ENCODE data around the gene PLAGL2. TPM values are rescaled to one million over a fixed set of nuclear protein-coding genes. Genes with fewer than 3 reads are reported as not detected.
"Not testable (repeated sequence)": the region's sequence is repeated elsewhere in the genome, so short reads cannot be mapped to it uniquely, and the experiment has no call there.

The PLAGL2 gene
- total RNA-seq, 2 experiments from 2014 or later = 89.1 to 98.2 TPM

- Mint-ChIP-seq H3K27me3 (no peaks in the 10 kb centered on the region), H3K4me1 (no peaks in the 10 kb centered on the region), H3K4me3 (no peak overlapping the region), H3K27ac (no peak overlapping the region), H3K36me3 (ENCODE audit: low read depth) (peaks cover 2% of the 10 kb centered on the region), H3K9me3 (ENCODE audit: low read depth) (no peaks in the 10 kb centered on the region)
- ChIA-PET CTCF (no interaction called here), POLR2A (no interaction called here)
- no peak for ATAC-seq
- intact Hi-C loops (cut with DNase I, micrococcal nuclease) = no loop called here
- no peak for DNase-seq
These were observed 28.0 kb downstream of the PLAGL2 start for GRCh38 chr20:32179515-32179914.

- H3K27me3 Mint-ChIP-seq; DNase-seq; POLR2A ChIA-PET; intact Hi-C loops (cut with DNase I, micrococcal nuclease); H3K4me3 Mint-ChIP-seq; ATAC-seq; H3K27ac Mint-ChIP-seq; H3K9me3 Mint-ChIP-seq (ENCODE audit: low read depth); CTCF ChIA-PET; H3K36me3 Mint-ChIP-seq (ENCODE audit: low read depth); H3K4me1 Mint-ChIP-seq: not testable (repeated sequence)
These were observed 29.8 kb downstream of the PLAGL2 start for GRCh38 chr20:32177696-32178095.

DNA sequence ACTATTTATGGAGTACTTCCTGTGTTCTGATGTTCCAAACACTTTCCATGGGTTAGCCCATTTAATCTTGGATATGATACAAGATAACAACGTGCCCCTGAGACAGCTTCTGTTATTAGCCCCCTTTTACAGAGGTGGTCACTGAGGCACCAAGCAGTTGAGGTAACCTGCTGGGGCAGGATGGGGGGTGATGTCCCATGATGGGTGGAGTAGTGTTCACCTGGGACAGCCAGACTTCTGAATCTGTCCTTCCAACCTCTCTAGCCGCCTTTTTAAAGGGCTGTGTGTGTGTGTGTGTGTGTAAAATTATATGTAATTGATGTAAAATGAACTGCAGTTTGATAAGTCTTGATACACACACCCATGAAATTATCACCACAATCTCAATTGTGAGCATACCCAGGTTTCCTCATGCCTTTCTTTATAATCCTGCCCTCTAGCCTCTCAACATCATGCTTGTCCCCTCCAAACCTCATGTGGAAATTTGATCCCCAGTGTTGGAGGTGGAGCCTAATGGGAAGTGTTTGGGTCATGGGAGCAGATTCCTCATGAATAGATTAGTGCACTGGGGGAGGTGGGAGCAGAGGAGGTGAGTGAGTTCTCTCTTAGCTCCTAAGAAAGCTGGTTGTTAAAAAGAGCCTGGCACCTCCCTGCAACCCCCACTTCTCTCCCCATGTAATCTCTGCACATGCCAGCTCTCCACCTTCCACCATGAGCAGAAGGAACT is 39.2 kb downstream of the PLAGL2 start:
- CTCF ChIA-PET = interaction anchor here (1.0 kb wide), 1 partner anchor 13 kb away, joined by 3 read pairs; no protein-coding TSS in a partner anchor
- no peak for DNase-seq
- intact Hi-C loops (cut with DNase I, micrococcal nuclease) = no loop called here
- H3K4me1 Mint-ChIP-seq = no peaks in the 10 kb centered on the region
- no peak for ATAC-seq
- H3K4me3 Mint-ChIP-seq = no peak overlapping the region
- peaks cover 28% of the 10 kb centered on the region for H3K36me3 Mint-ChIP-seq (ENCODE audit: low read depth)
- no peaks in the 10 kb centered on the region for H3K27me3 Mint-ChIP-seq
- H3K9me3 Mint-ChIP-seq (ENCODE audit: low read depth) = no peaks in the 10 kb centered on the region
- H3K27ac Mint-ChIP-seq = no peak overlapping the region
- POLR2A ChIA-PET = no interaction called here

- no peak for ATAC-seq
- H3K36me3 Mint-ChIP-seq (ENCODE audit: low read depth) = peaks cover 30% of the 10 kb centered on the region
These were observed 40.0 kb downstream of the PLAGL2 start for GRCh38 chr20:32167552-32167951.

DNA sequence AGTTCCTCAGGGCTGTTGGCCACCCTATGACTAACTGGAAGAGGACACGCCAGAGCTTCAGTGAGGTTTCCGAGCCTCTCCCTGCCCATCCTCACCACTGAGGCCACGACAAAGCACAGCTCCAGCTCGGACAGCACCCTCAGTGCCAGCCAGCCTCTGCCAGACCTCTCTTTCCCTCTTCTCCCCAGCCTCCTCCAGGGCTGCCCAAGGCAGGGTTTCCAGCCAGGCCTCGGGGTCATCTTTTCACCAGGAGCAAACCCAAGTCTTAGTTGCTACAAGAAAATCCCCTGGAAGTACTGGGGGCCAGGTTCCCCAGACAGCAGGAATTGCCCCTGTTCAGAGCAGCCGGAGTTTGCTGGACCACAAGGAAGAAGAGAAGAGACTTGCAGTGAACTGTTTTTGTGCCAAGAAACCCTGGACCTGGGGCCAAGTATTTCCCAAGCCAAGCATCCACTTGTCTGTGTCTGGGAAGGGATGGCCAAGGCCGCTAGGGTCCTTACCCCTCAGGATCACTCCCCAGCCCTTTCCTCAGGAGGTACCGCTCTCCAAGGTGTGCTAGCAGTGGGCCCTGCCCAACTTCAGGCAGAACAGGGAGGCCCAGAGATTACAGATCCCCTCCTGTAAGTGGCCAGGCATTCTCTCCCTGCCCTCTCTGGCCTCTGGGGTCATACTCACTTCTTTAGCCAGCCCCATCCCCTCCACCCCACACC is 41.6 kb downstream of the PLAGL2 start:
- H3K36me3 Mint-ChIP-seq (ENCODE audit: low read depth) = peaks cover 41% of the 10 kb centered on the region
- ChIA-PET CTCF (no interaction called here), POLR2A (no interaction called here)
- no peaks in the 10 kb centered on the region for H3K4me1 Mint-ChIP-seq
- no peaks in the 10 kb centered on the region for H3K27me3 Mint-ChIP-seq
- no peak overlapping the region for H3K4me3 Mint-ChIP-seq
- no peaks in the 10 kb centered on the region for H3K9me3 Mint-ChIP-seq (ENCODE audit: low read depth)
- no peak for ATAC-seq
- intact Hi-C loops (cut with DNase I, micrococcal nuclease) = no loop called here
- no peak for DNase-seq
- no peak overlapping the region for H3K27ac Mint-ChIP-seq

More at GRCh38 chr20:32167552-32167951, 40.0 kb downstream of the PLAGL2 start:
- Mint-ChIP-seq H3K9me3 (ENCODE audit: low read depth) (no peaks in the 10 kb centered on the region), H3K4me3 (no peak overlapping the region), H3K27ac (no peak overlapping the region), H3K4me1 (no peaks in the 10 kb centered on the region), H3K27me3 (no peaks in the 10 kb centered on the region)
- intact Hi-C loops (cut with DNase I, micrococcal nuclease) = no loop called here
- no peak for DNase-seq
- ChIA-PET POLR2A (no interaction called here), CTCF (interaction anchor here (0.7 kb wide), 1 partner anchor 64 kb away, joined by 3 read pairs; no protein-coding TSS in a partner anchor)

- Mint-ChIP-seq H3K4me3 (no peak overlapping the region), H3K27me3 (no peaks in the 10 kb centered on the region), H3K27ac (peak overlapping the region; percentile 7), H3K9me3 (ENCODE audit: low read depth) (no peaks in the 10 kb centered on the region), H3K4me1 (no peaks in the 10 kb centered on the region), H3K36me3 (ENCODE audit: low read depth) (peaks cover 46% of the 10 kb centered on the region)
- intact Hi-C loops (cut with DNase I, micrococcal nuclease) = no loop called here
- DNase-seq (no peak), ATAC-seq (no peak)
- CTCF ChIA-PET = interaction anchor here (0.7 kb wide), 1 partner anchor 1501 kb away, joined by 3 read pairs; the partner anchor contains the start of gene ACTL10
- POLR2A ChIA-PET = no interaction called here
These were observed 42.4 kb downstream of the PLAGL2 start for GRCh38 chr20:32164984-32165735.

GRCh38 chr20:32163951-32164350 is 43.6 kb downstream of the PLAGL2 start:
- DNase-seq (no peak), ATAC-seq (no peak)
- H3K36me3 Mint-ChIP-seq (ENCODE audit: low read depth) = peaks cover 49% of the 10 kb centered on the region
- intact Hi-C loops (cut with DNase I, micrococcal nuclease) = no loop called here
- no peak overlapping the region for H3K27ac Mint-ChIP-seq
- POLR2A ChIA-PET = no interaction called here
- no peaks in the 10 kb centered on the region for H3K27me3 Mint-ChIP-seq
- H3K9me3 Mint-ChIP-seq (ENCODE audit: low read depth) = no peaks in the 10 kb centered on the region
- H3K4me1 Mint-ChIP-seq = peaks cover 3% of the 10 kb centered on the region
- H3K4me3 Mint-ChIP-seq = no peak overlapping the region
- CTCF ChIA-PET = no interaction called here

DNA sequence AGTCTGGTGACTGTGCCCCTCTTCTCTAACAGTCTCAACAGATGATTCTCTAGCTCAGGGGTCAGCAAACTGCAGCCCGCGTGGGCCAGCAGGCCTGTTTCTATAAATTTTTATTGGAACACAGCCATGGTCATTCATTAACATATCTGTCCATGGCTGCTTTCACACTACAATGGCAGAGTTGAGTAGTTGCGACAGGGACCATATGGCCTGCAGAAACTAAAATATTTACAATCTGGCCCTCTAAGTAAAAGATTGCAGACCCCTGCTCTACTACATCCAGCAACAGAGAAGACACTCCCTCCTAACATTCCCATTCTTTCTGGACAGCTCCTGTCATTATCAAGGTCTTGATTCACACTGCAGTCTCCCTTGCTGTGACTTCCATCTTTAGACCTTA is 45.2 kb downstream of the PLAGL2 start:
- H3K36me3 Mint-ChIP-seq (ENCODE audit: low read depth) = peaks cover 60% of the 10 kb centered on the region
- no peak for ATAC-seq
- POLR2A ChIA-PET = no interaction called here

DNA sequence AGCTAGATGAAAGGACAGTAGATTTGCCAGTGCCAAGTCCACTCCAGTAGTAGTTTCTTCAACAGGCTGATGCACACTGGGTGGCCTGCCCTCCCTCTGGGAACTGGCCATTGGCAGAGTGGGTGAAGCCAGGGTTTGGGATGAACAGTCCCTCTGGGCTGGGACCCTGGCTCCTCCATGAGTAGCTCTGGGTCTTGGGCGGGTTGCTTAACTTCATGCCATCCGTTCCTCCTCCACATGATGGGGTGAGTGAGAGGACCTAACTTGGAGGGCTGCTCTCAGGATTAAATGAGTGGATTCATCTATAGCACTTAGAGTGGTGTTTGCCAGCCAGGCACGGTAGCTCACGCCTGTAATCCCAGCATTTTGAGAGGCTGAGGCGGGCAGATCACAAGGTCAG is 47.2 kb downstream of the PLAGL2 start:
- Mint-ChIP-seq H3K27ac (no peak overlapping the region), H3K36me3 (ENCODE audit: low read depth) (peaks cover 52% of the 10 kb centered on the region), H3K4me1 (peaks cover 6% of the 10 kb centered on the region), H3K27me3 (no peaks in the 10 kb centered on the region), H3K9me3 (ENCODE audit: low read depth) (no peaks in the 10 kb centered on the region), H3K4me3 (no peak overlapping the region)
- CTCF ChIA-PET = no interaction called here
- ATAC-seq (no peak), DNase-seq (no peak)
- intact Hi-C loops (cut with DNase I, micrococcal nuclease) = no loop called here
- POLR2A ChIA-PET = no interaction called here

More for the DNA sequence above, 45.2 kb downstream of the PLAGL2 start:
- Mint-ChIP-seq H3K27me3 (no peaks in the 10 kb centered on the region), H3K4me1 (peaks cover 6% of the 10 kb centered on the region), H3K4me3 (no peak overlapping the region), H3K27ac (no peak overlapping the region), H3K9me3 (ENCODE audit: low read depth) (no peaks in the 10 kb centered on the region)
- DNase-seq = no peak
- CTCF ChIA-PET = interaction anchor here (0.7 to 1.4 kb wide), 2 partner anchors 9 to 10 kb away, joined by 3 to 7 read pairs; no protein-coding TSS in a partner anchor
- intact Hi-C loops (cut with DNase I, micrococcal nuclease) = no loop called here

DNA sequence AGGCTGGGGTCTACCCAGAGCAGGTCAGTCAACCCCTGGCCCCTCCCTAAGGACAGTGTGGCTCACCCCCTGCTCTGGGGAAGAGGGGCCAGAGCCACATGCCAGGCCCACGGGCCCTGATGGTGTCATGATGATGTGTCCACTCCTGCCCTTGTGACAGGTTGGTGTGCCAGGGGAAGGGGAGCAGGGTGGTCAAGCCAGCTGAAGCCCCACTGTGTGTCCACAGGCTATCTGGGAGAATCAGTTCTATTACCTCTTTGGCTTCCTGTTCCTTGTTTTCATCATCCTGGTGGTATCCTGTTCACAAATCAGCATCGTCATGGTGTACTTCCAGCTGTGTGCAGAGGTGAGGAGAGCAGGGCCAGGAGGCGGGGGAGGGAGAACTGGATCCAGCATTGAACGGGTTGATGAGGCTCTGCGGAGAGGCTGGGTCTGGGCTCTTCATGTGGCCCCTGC is 47.7 kb downstream of the PLAGL2 start:
- H3K36me3 Mint-ChIP-seq (ENCODE audit: low read depth) = peaks cover 47% of the 10 kb centered on the region
- intact Hi-C loops (cut with DNase I, micrococcal nuclease) = loop anchor here in 1 of 2 experiments (10.0 kb wide), 1 partner anchor 495 kb away; no protein-coding TSS in a partner anchor
- H3K9me3 Mint-ChIP-seq (ENCODE audit: low read depth) = no peaks in the 10 kb centered on the region
- DNase-seq = no peak
- no peak overlapping the region for H3K4me3 Mint-ChIP-seq
- peaks cover 6% of the 10 kb centered on the region for H3K4me1 Mint-ChIP-seq
- H3K27me3 Mint-ChIP-seq = no peaks in the 10 kb centered on the region
- ChIA-PET CTCF (no interaction called here), POLR2A (no interaction called here)
- no peak for ATAC-seq
- H3K27ac Mint-ChIP-seq = no peak overlapping the region

DNA sequence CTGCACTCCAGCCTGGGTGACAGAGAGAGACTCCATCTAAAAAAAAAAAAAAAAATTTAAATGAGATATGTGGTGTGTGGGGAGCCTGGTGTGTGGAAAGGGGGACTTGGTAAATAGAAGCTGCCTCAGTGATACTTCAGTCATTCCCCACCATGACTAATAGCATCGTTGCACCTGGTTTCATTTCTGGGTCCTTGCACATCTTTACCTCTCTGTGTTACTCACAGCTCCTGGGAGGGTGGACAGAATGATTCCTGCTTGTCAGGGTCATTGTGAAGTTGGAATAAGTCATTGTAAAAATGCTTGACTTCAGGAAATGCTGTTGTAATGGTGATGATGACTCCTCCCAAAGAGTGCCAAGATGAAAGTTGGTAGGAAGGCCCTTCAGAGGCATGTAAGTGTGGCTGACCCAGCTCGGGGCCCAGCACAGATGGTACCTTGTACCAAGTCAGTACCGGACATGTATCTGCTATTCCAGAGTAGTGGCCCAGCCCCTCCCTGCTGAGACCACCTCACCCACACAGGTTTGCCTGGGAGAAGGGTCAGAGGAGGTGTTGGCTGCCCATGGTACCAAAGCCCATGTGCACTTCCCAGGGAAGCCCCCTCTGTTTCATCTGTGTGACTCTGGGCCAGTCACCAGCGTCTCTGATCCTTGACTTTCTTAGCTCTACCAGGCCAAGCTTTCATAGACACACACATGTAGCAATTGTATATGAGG is 48.4 kb downstream of the PLAGL2 start:
- Mint-ChIP-seq H3K27ac (peak overlapping the region; percentile 53), H3K36me3 (ENCODE audit: low read depth) (peaks cover 45% of the 10 kb centered on the region), H3K4me3 (no peak overlapping the region), H3K4me1 (peaks cover 6% of the 10 kb centered on the region), H3K27me3 (no peaks in the 10 kb centered on the region), H3K9me3 (ENCODE audit: low read depth) (no peaks in the 10 kb centered on the region)
- DNase-seq (peak; percentile 38), ATAC-seq (peak; percentile 84)
- ChIA-PET CTCF (interaction anchor here (0.5 to 0.7 kb wide), 3 partner anchors 132 to 430 kb away, joined by 3 to 4 read pairs (median 3); no protein-coding TSS in a partner anchor), POLR2A (interaction anchor here (0.6 kb wide), 2 partner anchors 24 to 132 kb away, joined by 4 to 7 read pairs; no protein-coding TSS in a partner anchor)
- intact Hi-C loops (cut with DNase I, micrococcal nuclease) = loop anchor here in 1 of 2 experiments (10.0 kb wide), 1 partner anchor 496 kb away; no protein-coding TSS in a partner anchor
